ENCODE measurements around the gene DTNBP1.

The DTNBP1 gene

GRCh38 chr6:15538766-15539495 lies 123.9 kb downstream of the DTNBP1 start:
- no peak overlapping the region for H3K4me3 ChIP-seq (ENCODE audit: low read length)
- TF ChIP-seq ZNF274 (IDR thresholded peaks at IDR 0.05; ENCODE audit: low read depth, low read length): no peak

DNA sequence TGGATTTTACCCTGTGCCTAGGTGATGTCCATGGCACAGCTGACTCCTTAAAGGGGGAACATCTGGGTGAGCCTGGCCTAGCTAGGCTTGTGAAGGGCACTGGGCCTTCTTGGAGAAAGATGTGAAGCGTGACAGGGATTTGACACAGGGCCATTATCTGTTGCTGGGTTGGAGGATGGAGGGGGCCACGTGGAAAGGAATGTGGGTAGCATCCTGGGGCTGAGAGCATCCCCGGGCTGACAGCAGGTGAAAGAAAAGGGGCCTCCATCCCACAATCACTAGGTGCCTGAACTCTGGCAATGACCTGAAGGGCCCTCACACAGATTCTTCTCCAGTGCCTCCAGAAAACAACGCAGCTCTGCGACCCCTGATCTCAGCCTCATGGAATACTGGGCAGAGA lies 124.7 kb downstream of the DTNBP1 start:
- TF ChIP-seq ZNF274 (IDR thresholded peaks at IDR 0.05; ENCODE audit: low read depth, low read length): no peak

GRCh38 chr6:15536198-15536955 lies 126.5 kb downstream of the DTNBP1 start:
- TF ChIP-seq ZNF274 (IDR thresholded peaks at IDR 0.05; ENCODE audit: low read depth, low read length): no peak
- no peak overlapping the region for H3K4me3 ChIP-seq (ENCODE audit: low read length)

More for the DNA sequence above, 124.7 kb downstream of the DTNBP1 start:
- H3K4me3 ChIP-seq (ENCODE audit: low read length): no peak overlapping the region

DNA sequence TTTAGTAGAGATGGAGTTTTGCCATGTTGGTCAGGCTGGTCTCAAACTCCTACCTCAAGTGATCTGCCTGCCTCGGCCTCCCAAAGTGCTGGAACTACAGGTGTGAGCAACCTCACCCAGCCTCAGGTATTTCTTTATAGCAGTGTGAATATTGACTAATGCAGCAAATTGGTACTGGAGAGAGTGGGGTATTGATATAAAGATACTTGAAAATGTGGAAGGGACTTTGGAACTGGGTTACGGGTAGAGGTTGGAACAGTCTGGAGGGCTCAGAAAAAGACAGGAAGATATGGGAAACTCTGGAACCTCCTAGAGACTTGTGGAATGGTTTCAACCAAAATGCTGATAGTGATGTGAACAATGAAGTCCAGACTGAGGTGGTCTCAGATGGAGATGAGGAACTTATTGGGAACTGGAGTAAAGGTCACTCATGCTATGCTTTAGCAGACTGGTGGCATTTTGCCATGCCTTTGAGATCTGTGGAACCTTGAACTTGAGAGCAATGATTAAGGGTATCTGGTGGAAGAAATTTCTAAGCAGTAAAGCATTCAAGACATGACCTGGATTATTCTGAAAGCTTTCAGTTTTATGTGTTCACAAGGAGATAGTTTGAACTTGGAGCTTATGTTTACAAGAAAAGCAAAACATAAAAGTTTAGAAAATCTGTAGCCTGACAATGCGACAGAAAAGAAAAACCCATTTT lies 127.2 kb downstream of the DTNBP1 start:
- H3K4me3 ChIP-seq (ENCODE audit: low read length): no peak overlapping the region
- no peak for TF ChIP-seq ZNF274 (IDR thresholded peaks at IDR 0.05; ENCODE audit: low read depth, low read length)

GRCh38 chr6:15534974-15535373 lies 127.9 kb downstream of the DTNBP1 start:
- no peak overlapping the region for H3K4me3 ChIP-seq (ENCODE audit: low read length)
- TF ChIP-seq ZNF274 (IDR thresholded peaks at IDR 0.05; ENCODE audit: low read depth, low read length): no peak

GRCh38 chr6:15533379-15534026 lies 129.3 kb downstream of the DTNBP1 start:
- no peak for TF ChIP-seq ZNF274 (IDR thresholded peaks at IDR 0.05; ENCODE audit: low read depth, low read length)
- no peak overlapping the region for H3K4me3 ChIP-seq (ENCODE audit: low read length)

DNA sequence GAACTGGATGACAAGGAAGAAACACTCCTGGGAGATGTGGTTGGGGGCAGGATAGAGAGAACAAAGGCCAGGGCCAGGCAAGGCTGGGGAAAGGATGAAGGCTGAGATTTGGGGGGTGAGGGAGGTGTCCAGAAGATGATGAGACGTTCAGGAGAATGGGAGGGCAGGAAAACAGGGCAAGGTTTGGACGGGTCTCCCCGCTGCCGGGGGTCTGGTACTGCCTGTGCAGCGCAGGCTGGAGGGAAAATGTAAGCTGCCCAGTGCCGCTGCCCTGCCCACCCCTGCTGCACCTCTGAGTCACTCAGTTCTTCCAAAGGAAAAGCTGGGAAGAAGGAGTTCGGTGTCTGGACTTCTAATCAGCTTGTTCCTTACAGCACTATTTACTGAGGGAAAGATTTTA lies 130.9 kb downstream of the DTNBP1 start:
- H3K4me3 ChIP-seq (ENCODE audit: low read length): no peak overlapping the region
- no peak for TF ChIP-seq ZNF274 (IDR thresholded peaks at IDR 0.05; ENCODE audit: low read depth, low read length)

GRCh38 chr6:15530411-15530810 lies 132.4 kb downstream of the DTNBP1 start:
- H3K4me3 ChIP-seq (ENCODE audit: low read length): no peak overlapping the region
- TF ChIP-seq ZNF274 (IDR thresholded peaks at IDR 0.05; ENCODE audit: low read depth, low read length): no peak

DNA sequence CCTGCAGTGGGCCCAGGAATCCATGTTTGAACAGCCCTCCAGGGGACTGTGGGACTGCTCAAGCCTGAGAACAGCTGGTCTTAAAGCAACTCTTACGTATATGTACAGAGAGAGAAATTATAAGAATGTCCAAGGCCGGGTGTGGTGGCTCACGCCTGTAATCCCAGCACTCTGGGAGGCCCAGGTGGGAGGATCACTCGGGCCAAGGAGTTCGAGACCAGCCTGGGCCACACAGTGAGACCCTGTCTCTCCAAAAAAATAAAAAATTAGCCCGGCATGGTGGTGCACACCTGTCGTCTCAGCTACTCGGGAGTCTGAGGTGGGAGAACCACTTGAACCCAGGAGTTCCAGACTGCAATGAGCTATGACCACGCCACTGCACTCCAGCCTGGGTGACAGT lies 134.0 kb downstream of the DTNBP1 start:
- TF ChIP-seq ZNF274 (IDR thresholded peaks at IDR 0.05; ENCODE audit: low read depth, low read length): no peak
- H3K4me3 ChIP-seq (ENCODE audit: low read length): no peak overlapping the region

- TF ChIP-seq ZNF274 (IDR thresholded peaks at IDR 0.05; ENCODE audit: low read depth, low read length): no peak
Measured at GRCh38 chr6:15527838-15528617, 134.8 kb downstream of the DTNBP1 start.

DNA sequence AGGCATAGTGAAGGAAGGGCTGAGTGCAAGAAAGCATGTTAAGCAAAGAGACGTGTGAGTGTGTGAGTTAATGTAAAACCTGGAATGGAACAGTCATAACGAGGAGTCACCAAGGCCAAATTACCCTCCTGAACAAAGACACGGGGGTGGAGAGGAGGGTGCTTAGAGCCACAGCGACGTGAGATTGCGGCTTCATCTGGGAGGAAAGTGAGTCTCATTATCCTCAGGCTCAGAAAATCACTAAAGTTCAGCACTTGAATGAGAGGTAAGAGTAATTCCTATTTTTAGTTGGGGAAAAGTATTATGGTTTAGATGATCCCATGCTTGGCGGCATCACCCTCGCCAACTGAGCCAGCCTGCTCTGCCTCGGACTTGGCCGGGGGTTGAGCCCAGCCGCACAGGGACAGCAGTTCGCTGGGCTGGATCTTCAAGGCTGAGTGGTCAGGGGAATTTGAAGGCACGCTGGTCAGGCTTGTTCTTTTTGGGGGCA lies 136.6 kb downstream of the DTNBP1 start:
- no peak for TF ChIP-seq ZNF274 (IDR thresholded peaks at IDR 0.05; ENCODE audit: low read depth, low read length)
- H3K4me3 ChIP-seq (ENCODE audit: low read length): no peak overlapping the region

More at GRCh38 chr6:15527838-15528617, 134.8 kb downstream of the DTNBP1 start:
- H3K4me3 ChIP-seq (ENCODE audit: low read length): no peak overlapping the region

- TF ChIP-seq ZNF274 (IDR thresholded peaks at IDR 0.05; ENCODE audit: low read depth, low read length): no peak
- H3K4me3 ChIP-seq (ENCODE audit: low read length): no peak overlapping the region
Measured at GRCh38 chr6:15524861-15525401, 137.9 kb downstream of the DTNBP1 start.
